ENCODE data around the gene AGBL4. TPM values are rescaled to one million over a fixed set of nuclear protein-coding genes. Genes with fewer than 3 reads are reported as not detected.

The AGBL4 gene
- total and polyA plus RNA-seq, 2 of the 4 experiments (the other 2 are of a cell fraction) = not detected

- ChIA-PET POLR2A (ENCODE audit: unreplicated experiment) (no interaction called here), CTCF (no interaction called here)
- 57% methylated on average over 1 of the region's 4 CpGs; no CpG with 5 or more reads in 1 of the 2 experiments for WGBS, 2 experiments (ENCODE audit: extremely low coverage in 2 of 2, insufficient read length in 1 of 2)
- Histone ChIP-seq H2AK9ac (replicated peaks; ENCODE audit: low read depth, low read length, poor library complexity) (no peak overlapping the region), H3K79me1 (ENCODE audit: low read depth in 1 of 2, low read length in 2 of 2) (no peaks in the 10 kb centered on the region), H2AK5ac (ENCODE audit: low read depth, low read length) (no peak overlapping the region), H4K91ac (ENCODE audit: insufficient read depth, low read depth, low read length) (no peak overlapping the region), H3K27me3 (ENCODE audit: control insufficient read depth, insufficient read depth, low read length) (no peaks in the 10 kb centered on the region), H3K4me1 (ENCODE audit: control insufficient read depth, insufficient read depth, low read length) (no peaks in the 10 kb centered on the region), H3K14ac (replicated peaks; ENCODE audit: low read depth, low read length) (no peak overlapping the region), H3K56ac (ENCODE audit: extremely low read depth, insufficient read depth, low read length) (no peak overlapping the region), H4K5ac (ENCODE audit: low read depth, low read length) (no peak overlapping the region), H4K20me1 (ENCODE audit: insufficient read depth, low read length) (no peaks in the 10 kb centered on the region), H3K9me1 (ENCODE audit: insufficient read depth, low read length) (no peaks in the 10 kb centered on the region), H3K4me2 (ENCODE audit: low read depth, low read length) (no peak overlapping the region), H3K23ac (ENCODE audit: low read depth, low read length) (no peak overlapping the region), H3K27ac (ENCODE audit: insufficient read depth, low read length) (no peak overlapping the region), H3K36me3 (ENCODE audit: control insufficient read depth, insufficient read depth, low read length) (no peaks in the 10 kb centered on the region), H2BK15ac (ENCODE audit: low read depth, low read length) (no peak overlapping the region), H3K9ac (ENCODE audit: low read depth, low read length) (no peak overlapping the region), H3K4me3 (ENCODE audit: insufficient read depth, low read depth, low read length) (no peak overlapping the region), H4K8ac (ENCODE audit: low read depth in 2 of 2, low read length in 2 of 2) (no peak overlapping the region), H3K9me3 (ENCODE audit: control insufficient read depth, insufficient read depth, low read length) (no peaks in the 10 kb centered on the region), H2BK20ac (ENCODE audit: low read depth, low read length) (no peak overlapping the region), H3K4ac (ENCODE audit: low read depth, low read length) (no peak overlapping the region), H2BK120ac (ENCODE audit: low read depth, low read length) (no peak overlapping the region), H2BK5ac (ENCODE audit: low read depth, low read length, poor library complexity, severe bottlenecking) (no peak overlapping the region), H3K18ac (ENCODE audit: low read depth, low read length) (no peak overlapping the region), H2AFZ (replicated peaks; ENCODE audit: low read length, poor library complexity) (no peak overlapping the region)
- in situ Hi-C loops (cut with MboI; ENCODE audit: low sequenced_read_pairs) = no loop called here
- dilution Hi-C loops (cut with HindIII; ENCODE audit: low sequenced_read_pairs, unreplicated experiment) = no loop called here
- ATAC-seq (ENCODE audit: low read depth) (no peak), DNase-seq (no peak)
- no peak for TF ChIP-seq FOS (IDR thresholded peaks at IDR 0.05; ENCODE audit: low read depth, low read length)
- TF ChIP-seq MXI1 (IDR thresholded peaks at IDR 0.05; ENCODE audit: borderline replicate concordance, low read depth, low read length) = no peak
- no peak for TF ChIP-seq NFE2L2 (IDR thresholded peaks at IDR 0.05; ENCODE audit: low read depth, low read length)
- TF ChIP-seq ELK1 (IDR thresholded peaks at IDR 0.05; ENCODE audit: borderline replicate concordance, low read depth, low read length) = no peak
- no peak for TF ChIP-seq RCOR1 (IDR thresholded peaks at IDR 0.05; ENCODE audit: insufficient replicate concordance, low read length)
- TF ChIP-seq POLR2A (IDR thresholded peaks at IDR 0.05; ENCODE audit: low read depth, low read length) = no peak
- TF ChIP-seq, protein P1, sequence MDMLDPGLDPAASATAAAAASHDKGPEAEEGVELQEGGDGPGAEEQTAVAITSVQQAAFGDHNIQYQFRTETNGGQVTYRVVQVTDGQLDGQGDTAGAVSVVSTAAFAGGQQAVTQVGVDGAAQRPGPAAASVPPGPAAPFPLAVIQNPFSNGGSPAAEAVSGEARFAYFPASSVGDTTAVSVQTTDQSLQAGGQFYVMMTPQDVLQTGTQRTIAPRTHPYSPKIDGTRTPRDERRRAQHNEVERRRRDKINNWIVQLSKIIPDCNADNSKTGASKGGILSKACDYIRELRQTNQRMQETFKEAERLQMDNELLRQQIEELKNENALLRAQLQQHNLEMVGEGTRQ (IDR thresholded peaks at IDR 0.05; ENCODE audit: low read depth, low read length) = no peak
- no peak for TF ChIP-seq RFX5 (IDR thresholded peaks at IDR 0.05; ENCODE audit: low read depth, low read length)
- intact Hi-C loops (cut with micrococcal nuclease) = no loop called here
- BruUV-seq (replicated peaks) = no TSS peak
Observed at GRCh38 chr1:48645883-48646282, 1377.9 kb downstream of the AGBL4 start.
